ENCODE results near the gene RESP18.

The RESP18 gene

GRCh38 chr2:219291910-219292490 is 40.5 kb downstream of the RESP18 start:
- TF ChIP-seq FOXP2 (optimal IDR thresholded peaks at IDR 0.05; ENCODE audit: borderline replicate concordance, extremely low read depth, extremely low read length, insufficient read depth) (no peak), SIN3A (IDR thresholded peaks at IDR 0.05; ENCODE audit: borderline replicate concordance, insufficient read depth, low read length) (no peak), REST (IDR thresholded peaks at IDR 0.05; ENCODE audit: insufficient read depth in 1 of 2, low read depth in 2 of 2, low read length in 2 of 2) (no peak), TAF1 (IDR thresholded peaks at IDR 0.05; ENCODE audit: borderline replicate concordance, insufficient read depth, low read length) (no peak)

- TF ChIP-seq SIN3A (IDR thresholded peaks at IDR 0.05; ENCODE audit: borderline replicate concordance, insufficient read depth, low read length): no peak
- no peak for TF ChIP-seq TAF1 (IDR thresholded peaks at IDR 0.05; ENCODE audit: borderline replicate concordance, insufficient read depth, low read length)
- no peak for TF ChIP-seq POLR2AphosphoS5 (IDR thresholded peaks at IDR 0.05; ENCODE audit: low read depth, low read length)
- TF ChIP-seq REST (IDR thresholded peaks at IDR 0.05; ENCODE audit: insufficient read depth in 1 of 2, low read depth in 2 of 2, low read length in 2 of 2): no peak
- TF ChIP-seq FOXP2 (optimal IDR thresholded peaks at IDR 0.05; ENCODE audit: borderline replicate concordance, extremely low read depth, extremely low read length, insufficient read depth): no peak
Measured at GRCh38 chr2:219291394-219291793, 41.1 kb downstream of the RESP18 start.

- TF ChIP-seq POLR2AphosphoS5 (IDR thresholded peaks at IDR 0.05; ENCODE audit: low read depth, low read length): no peak
- TF ChIP-seq SIN3A (IDR thresholded peaks at IDR 0.05; ENCODE audit: borderline replicate concordance, insufficient read depth, low read length): no peak
- no peak for TF ChIP-seq FOXP2 (optimal IDR thresholded peaks at IDR 0.05; ENCODE audit: borderline replicate concordance, extremely low read depth, extremely low read length, insufficient read depth)
- no peak for TF ChIP-seq REST (IDR thresholded peaks at IDR 0.05; ENCODE audit: insufficient read depth in 1 of 2, low read depth in 2 of 2, low read length in 2 of 2)
- no peak for TF ChIP-seq TAF1 (IDR thresholded peaks at IDR 0.05; ENCODE audit: borderline replicate concordance, insufficient read depth, low read length)
Measured at GRCh38 chr2:219290381-219291171, 42.0 kb downstream of the RESP18 start.

- no peak for TF ChIP-seq SIN3A (IDR thresholded peaks at IDR 0.05; ENCODE audit: borderline replicate concordance, insufficient read depth, low read length)
- peak; percentile 27 for TF ChIP-seq FOXP2 (optimal IDR thresholded peaks at IDR 0.05; ENCODE audit: borderline replicate concordance, extremely low read depth, extremely low read length, insufficient read depth)
Measured at GRCh38 chr2:219289537-219290361, 42.8 kb downstream of the RESP18 start.

GRCh38 chr2:219289195-219289536 is 43.4 kb downstream of the RESP18 start:
- TF ChIP-seq FOXP2 (optimal IDR thresholded peaks at IDR 0.05; ENCODE audit: borderline replicate concordance, extremely low read depth, extremely low read length, insufficient read depth) (no peak), TAF1 (IDR thresholded peaks at IDR 0.05; ENCODE audit: borderline replicate concordance, insufficient read depth, low read length) (no peak), SIN3A (IDR thresholded peaks at IDR 0.05; ENCODE audit: borderline replicate concordance, insufficient read depth, low read length) (no peak), REST (IDR thresholded peaks at IDR 0.05; ENCODE audit: insufficient read depth in 1 of 2, low read depth in 2 of 2, low read length in 2 of 2) (no peak), POLR2AphosphoS5 (IDR thresholded peaks at IDR 0.05; ENCODE audit: low read depth, low read length) (no peak)
